Measurements from ENCODE around the gene RARG.

Gene RARG

GRCh38 chr12:53195516-53196420, 36.2 kb downstream of the RARG start:
- H3K4me3 ChIP-seq (ENCODE audit: low read length) = no peak overlapping the region
- DNase-seq (ENCODE audit: low read depth) = no peak
- no peak for TF ChIP-seq CTCF (conservative IDR thresholded peaks at IDR 0.05; ENCODE audit: low read depth, low read length)

- no peak overlapping the region for H3K4me3 ChIP-seq (ENCODE audit: low read length)
- TF ChIP-seq CTCF (conservative IDR thresholded peaks at IDR 0.05; ENCODE audit: low read depth, low read length) = no peak
These were observed 37.0 kb downstream of the RARG start for GRCh38 chr12:53194973-53195372.

GRCh38 chr12:53193985-53194716, 37.9 kb downstream of the RARG start:
- TF ChIP-seq CTCF (conservative IDR thresholded peaks at IDR 0.05; ENCODE audit: low read depth, low read length) = no peak
- DNase-seq (ENCODE audit: low read depth) = no peak
- H3K4me3 ChIP-seq (ENCODE audit: low read length) = no peak overlapping the region

More at GRCh38 chr12:53194973-53195372, 37.0 kb downstream of the RARG start:
- DNase-seq (ENCODE audit: low read depth) = no peak

GRCh38 chr12:53193040-53193439, 39.0 kb downstream of the RARG start:
- H3K4me3 ChIP-seq (ENCODE audit: low read length) = no peak overlapping the region
- DNase-seq (ENCODE audit: low read depth) = no peak
- no peak for TF ChIP-seq CTCF (conservative IDR thresholded peaks at IDR 0.05; ENCODE audit: low read depth, low read length)

- TF ChIP-seq CTCF (conservative IDR thresholded peaks at IDR 0.05; ENCODE audit: low read depth, low read length) = no peak
- H3K4me3 ChIP-seq (ENCODE audit: low read length) = no peak overlapping the region
- no peak for DNase-seq (ENCODE audit: low read depth)
These were observed 39.4 kb downstream of the RARG start for GRCh38 chr12:53192531-53193021.

- DNase-seq (ENCODE audit: low read depth) = no peak
- no peak overlapping the region for H3K4me3 ChIP-seq (ENCODE audit: low read length)
- TF ChIP-seq CTCF (conservative IDR thresholded peaks at IDR 0.05; ENCODE audit: low read depth, low read length) = no peak
These were observed 40.0 kb downstream of the RARG start for GRCh38 chr12:53191885-53192530.

All from retinal pigment epithelial cell (primary cell).